ENCODE results near the gene MLLT6.

The MLLT6 gene

DNA sequence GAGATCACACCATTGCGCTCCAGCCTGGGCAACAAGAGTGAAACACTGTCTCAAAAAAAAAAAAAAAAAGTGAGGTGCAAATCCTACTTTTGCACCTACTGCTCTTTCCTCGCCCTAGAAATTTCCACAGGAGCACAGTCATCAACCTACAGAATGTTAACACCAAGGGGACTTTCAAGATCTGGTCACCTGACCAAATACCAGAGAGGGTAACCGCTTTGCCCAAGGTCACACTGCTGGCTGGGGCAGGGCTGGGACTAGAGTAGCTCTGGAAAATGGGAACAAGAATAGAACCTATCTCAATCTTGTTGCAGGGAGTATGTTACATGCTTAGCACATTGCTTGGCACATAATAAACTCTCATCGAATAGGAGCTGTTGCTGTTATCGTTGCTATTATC is 6.3 kb upstream of the MLLT6 start:
- no peak overlapping the region for H3K4me3 ChIP-seq (ENCODE audit: low read length)
- TF ChIP-seq EZH2phosphoT487 (IDR thresholded peaks at IDR 0.05; ENCODE audit: low read depth), result no peak
- TF ChIP-seq, protein P1, sequence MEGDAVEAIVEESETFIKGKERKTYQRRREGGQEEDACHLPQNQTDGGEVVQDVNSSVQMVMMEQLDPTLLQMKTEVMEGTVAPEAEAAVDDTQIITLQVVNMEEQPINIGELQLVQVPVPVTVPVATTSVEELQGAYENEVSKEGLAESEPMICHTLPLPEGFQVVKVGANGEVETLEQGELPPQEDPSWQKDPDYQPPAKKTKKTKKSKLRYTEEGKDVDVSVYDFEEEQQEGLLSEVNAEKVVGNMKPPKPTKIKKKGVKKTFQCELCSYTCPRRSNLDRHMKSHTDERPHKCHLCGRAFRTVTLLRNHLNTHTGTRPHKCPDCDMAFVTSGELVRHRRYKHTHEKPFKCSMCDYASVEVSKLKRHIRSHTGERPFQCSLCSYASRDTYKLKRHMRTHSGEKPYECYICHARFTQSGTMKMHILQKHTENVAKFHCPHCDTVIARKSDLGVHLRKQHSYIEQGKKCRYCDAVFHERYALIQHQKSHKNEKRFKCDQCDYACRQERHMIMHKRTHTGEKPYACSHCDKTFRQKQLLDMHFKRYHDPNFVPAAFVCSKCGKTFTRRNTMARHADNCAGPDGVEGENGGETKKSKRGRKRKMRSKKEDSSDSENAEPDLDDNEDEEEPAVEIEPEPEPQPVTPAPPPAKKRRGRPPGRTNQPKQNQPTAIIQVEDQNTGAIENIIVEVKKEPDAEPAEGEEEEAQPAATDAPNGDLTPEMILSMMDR (IDR thresholded peaks at IDR 0.05; ENCODE audit: low read depth, low read length), result no peak
- H3K27ac ChIP-seq (ENCODE audit: low read length), result no peak overlapping the region
- H2AFZ ChIP-seq (ENCODE audit: low read depth, low read length), result no peak overlapping the region
- no peaks in the 10 kb centered on the region for H3K27me3 ChIP-seq (ENCODE audit: low read depth, low read length)
- no peak overlapping the region for H3K4me2 ChIP-seq (ENCODE audit: low read length)
- peaks cover 3% of the 10 kb centered on the region for H3K36me3 ChIP-seq (replicated peaks; ENCODE audit: low read depth, low read length)
- H4K20me1 ChIP-seq (ENCODE audit: insufficient read depth, low read length), result no peaks in the 10 kb centered on the region
- H3K79me2 ChIP-seq (ENCODE audit: low read length), result peaks cover 11% of the 10 kb centered on the region
- peaks cover 49% of the 10 kb centered on the region for H3K4me1 ChIP-seq (ENCODE audit: low read length)
- H3K9me3 ChIP-seq (ENCODE audit: insufficient read depth, low read length), result no peaks in the 10 kb centered on the region
- H3K9ac ChIP-seq (ENCODE audit: low read length), result no peak overlapping the region

DNA sequence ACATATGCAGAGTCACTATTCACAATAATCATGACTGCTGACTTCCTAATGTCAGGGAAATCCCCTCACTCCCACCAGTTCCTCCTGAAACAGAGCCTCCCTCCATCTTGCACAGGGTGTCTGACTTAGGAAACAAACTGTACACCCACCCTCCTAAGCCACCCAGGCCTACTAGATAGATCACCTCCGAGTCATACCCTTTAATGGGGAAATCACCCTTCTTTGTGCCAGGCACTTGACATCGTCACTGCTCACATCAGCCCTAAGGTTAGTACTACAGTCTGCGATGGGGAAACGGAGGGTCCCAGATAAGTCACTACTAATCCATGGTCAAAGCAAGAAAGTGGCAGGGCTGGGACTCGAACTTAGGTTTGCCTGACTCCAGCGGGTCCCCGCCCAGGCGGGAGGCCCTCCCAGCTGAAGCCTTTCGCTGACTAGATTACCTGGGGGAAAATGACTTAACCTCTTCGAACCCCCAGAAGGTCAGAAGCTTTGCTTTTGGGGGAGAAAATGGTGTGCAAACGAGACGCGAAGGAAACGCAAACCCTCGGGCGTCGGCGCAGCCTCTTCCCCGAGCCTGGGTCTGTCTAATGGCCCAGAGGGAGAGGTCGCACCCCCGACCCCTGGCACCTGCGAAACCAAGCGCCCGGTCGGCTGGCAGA is 3.4 kb upstream of the MLLT6 start:
- Histone ChIP-seq H3K9ac (ENCODE audit: low read length) (peak overlapping the region; percentile 100), H3K9me3 (ENCODE audit: insufficient read depth, low read length) (no peaks in the 10 kb centered on the region), H2AFZ (ENCODE audit: low read depth, low read length) (no peak overlapping the region), H3K27ac (ENCODE audit: low read length) (peak overlapping the region; percentile 100), H3K27me3 (ENCODE audit: low read depth, low read length) (no peaks in the 10 kb centered on the region), H4K20me1 (ENCODE audit: insufficient read depth, low read length) (peaks cover 1% of the 10 kb centered on the region; the same call in 1 of the 2 replicates), H3K4me3 (ENCODE audit: low read length) (peak overlapping the region; percentile 96), H3K79me2 (ENCODE audit: low read length) (peaks cover 38% of the 10 kb centered on the region), H3K36me3 (replicated peaks; ENCODE audit: low read depth, low read length) (peaks cover 3% of the 10 kb centered on the region), H3K4me1 (ENCODE audit: low read length) (peaks cover 43% of the 10 kb centered on the region), H3K4me2 (ENCODE audit: low read length) (peak overlapping the region; percentile 100)
- TF ChIP-seq, protein P1 (IDR thresholded peaks at IDR 0.05; ENCODE audit: low read depth, low read length), result no peak
- no peak for TF ChIP-seq EZH2phosphoT487 (IDR thresholded peaks at IDR 0.05; ENCODE audit: low read depth)

DNA sequence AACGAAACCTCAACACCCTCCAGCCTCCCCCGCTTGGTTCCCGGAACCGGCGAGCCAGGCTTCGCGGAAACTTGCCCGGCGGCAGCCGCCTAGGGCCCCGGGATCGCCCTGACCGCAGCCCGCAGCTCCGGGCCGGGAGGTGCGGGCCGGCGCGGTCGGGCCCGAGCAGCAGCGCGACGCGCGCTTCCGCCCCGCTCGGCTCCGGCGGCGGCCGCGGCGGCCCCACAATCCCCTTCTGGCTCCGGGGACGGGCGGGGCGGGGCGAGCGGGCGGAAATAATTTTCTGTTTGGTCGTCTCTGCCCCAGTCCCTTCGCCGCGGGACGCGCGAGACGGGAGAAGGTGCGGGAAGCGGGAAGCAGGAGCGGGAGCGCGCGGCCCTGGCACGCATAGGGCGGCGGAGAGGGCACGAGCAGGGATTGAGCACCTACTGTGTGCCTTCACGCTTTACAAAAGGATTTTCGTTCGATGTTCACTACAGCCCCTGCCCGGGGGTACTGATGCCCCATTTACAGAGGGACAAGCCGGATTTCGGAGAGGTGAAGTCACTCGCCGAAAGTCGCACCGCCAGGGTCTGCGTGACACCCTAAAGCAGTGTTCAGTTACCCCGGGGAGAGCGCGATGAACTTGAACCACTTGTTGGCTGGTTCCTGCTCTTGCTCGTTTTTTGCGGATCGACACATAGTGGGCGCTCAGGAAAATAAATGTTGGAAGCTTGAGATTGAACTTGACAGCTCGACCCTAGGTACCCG is 2.7 kb upstream of the MLLT6 start:
- peak overlapping the region; percentile 100 for H3K27ac ChIP-seq (ENCODE audit: low read length)
- no peaks in the 10 kb centered on the region for H3K27me3 ChIP-seq (ENCODE audit: low read depth, low read length)

More for the DNA sequence above, 2.7 kb upstream of the MLLT6 start:
- Histone ChIP-seq H3K79me2 (ENCODE audit: low read length) (peaks cover 45% of the 10 kb centered on the region), H3K4me3 (ENCODE audit: low read length) (peak overlapping the region; percentile 96), H3K4me1 (ENCODE audit: low read length) (peaks cover 43% of the 10 kb centered on the region), H3K9ac (ENCODE audit: low read length) (peak overlapping the region; percentile 100), H4K20me1 (ENCODE audit: insufficient read depth, low read length) (peaks cover 8% of the 10 kb centered on the region), H2AFZ (ENCODE audit: low read depth, low read length) (no peak overlapping the region), H3K4me2 (ENCODE audit: low read length) (peak overlapping the region; percentile 100), H3K9me3 (ENCODE audit: insufficient read depth, low read length) (no peaks in the 10 kb centered on the region), H3K36me3 (replicated peaks; ENCODE audit: low read depth, low read length) (peaks cover 4% of the 10 kb centered on the region)
- TF ChIP-seq, protein P1 (IDR thresholded peaks at IDR 0.05; ENCODE audit: low read depth, low read length), result no peak
- no peak for TF ChIP-seq EZH2phosphoT487 (IDR thresholded peaks at IDR 0.05; ENCODE audit: low read depth)

All from OCI-LY3 (cell line).